Keratinocyte (primary cell): ENCODE data around the gene DSCAM. TPM values are rescaled to one million over a fixed set of nuclear protein-coding genes. Genes with fewer than 3 reads are reported as not detected.
A peak's percentile ranks its signal among the peaks of the same experiment; 100 is the strongest.

ENCODE experiments used
- DNase-seq: peaks from one replicate; pipeline ENCODE4 v3.0.0-alpha.2; 2011; ENCODE audit warnings: low read depth, missing footprints, low spot score
- FAIRE-seq: peaks from 2 replicates; lab custom pipeline; 2011; peaks lifted over from hg19 to GRCh38; lab: Jason Lieb, UNC
- H2AFZ ChIP-seq: 2 replicates; pipeline ENCODE4 v1.6.0; 2012; ENCODE audit warnings: low read length, control low read depth, inconsistent platforms; ENCODE audit not compliant: control insufficient read depth
- H3K27ac ChIP-seq: 2 replicates; pipeline ENCODE4 v1.5.1; 2011; ENCODE audit warnings: low read length; ENCODE audit not compliant: control insufficient read depth, insufficient read depth
- H3K27me3 ChIP-seq: 3 replicates; pipeline ENCODE4 v1.6.0; 2011; ENCODE audit warnings: low read length; ENCODE audit not compliant: control insufficient read depth, insufficient read depth; ENCODE audit errors: extremely low read depth
- H3K36me3 ChIP-seq, 2 experiments: 2 replicates in 1 of 2; 3 replicates in 1 of 2; pipeline ENCODE4 v1.5.1; 2011; ENCODE audit warnings: low read length in 2 of 2, mild to moderate bottlenecking in 1 of 2; ENCODE audit not compliant: control insufficient read depth in 2 of 2, insufficient read depth in 2 of 2; ENCODE audit errors: extremely low read depth in 1 of 2
- H3K4me1 ChIP-seq: 3 replicates; pipeline ENCODE4 v1.5.1; 2011; ENCODE audit warnings: low read length; ENCODE audit not compliant: control insufficient read depth, insufficient read depth; ENCODE audit errors: extremely low read depth
- H3K4me2 ChIP-seq: 3 replicates; pipeline ENCODE4 v1.6.0; 2011; ENCODE audit warnings: low read depth, low read length; ENCODE audit not compliant: control insufficient read depth, insufficient read depth; ENCODE audit errors: extremely low read depth
- H3K4me3 ChIP-seq, 3 experiments: fragments of 200-600 bp in 1 of 3; sonication (generic) in 1 of 3; 2 replicates in 2 of 3; 3 replicates in 1 of 3; pipeline ENCODE4 v1.5.1; 2011 to 2016; ENCODE audit warnings: low read length in 3 of 3, mild to moderate bottlenecking in 3 of 3, control low read depth in 2 of 3, inconsistent platforms in 1 of 3, low read depth in 1 of 3, mixed read lengths in 1 of 3, mixed run types in 1 of 3, moderate library complexity in 1 of 3; ENCODE audit not compliant: control insufficient read depth in 2 of 3, insufficient read depth in 2 of 3; ENCODE audit errors: extremely low read depth in 1 of 3
- H3K79me2 ChIP-seq: 2 replicates; pipeline ENCODE4 v1.6.0; 2012; ENCODE audit warnings: low read length; ENCODE audit not compliant: control insufficient read depth, insufficient read depth
- H3K9ac ChIP-seq: 3 replicates; pipeline ENCODE4 v1.6.0; 2011; ENCODE audit warnings: low read length; ENCODE audit not compliant: control insufficient read depth, insufficient read depth; ENCODE audit errors: extremely low read depth
- H3K9me1 ChIP-seq: 3 replicates; pipeline ENCODE4 v1.6.0; 2011; ENCODE audit warnings: low read length; ENCODE audit not compliant: control insufficient read depth, insufficient read depth; ENCODE audit errors: extremely low read depth
- H3K9me3 ChIP-seq: 2 replicates; pipeline ENCODE4 v1.5.1; 2012; ENCODE audit warnings: low read depth, low read length; ENCODE audit not compliant: control insufficient read depth
- H4K20me1 ChIP-seq: 3 replicates; pipeline ENCODE4 v1.6.0; 2011; ENCODE audit warnings: low read length; ENCODE audit not compliant: control insufficient read depth, insufficient read depth; ENCODE audit errors: extremely low read depth
- EZH2 ChIP-seq: IDR thresholded peaks from one replicate; pipeline ENCODE4 v1.6.1; 2012; ENCODE audit warnings: inconsistent platforms, mild to moderate bottlenecking, low read length, moderate library complexity
- dilution Hi-C: fragments of 300-500 bp; cut with MboI; formaldehyde crosslinking; loops from one replicate; pipeline ENCODE4 v1.7.0; 2020; ENCODE audit warnings: low sequenced_read_pairs; ENCODE audit not compliant: extremely low pct_ligation_motif_present
- polyA plus RNA-seq, 5 experiments: library from polyadenylated mRNA; depleted of rRNA in 3 of 5; stranded (reverse) in 3 of 5; stranded (forward) in 1 of 5; unstranded in 1 of 5; fragments of >200 nt; gene quantifications; 1 replicate in 1 of 5; 2 replicates in 3 of 5; 3 replicates in 1 of 5; pipeline versions ENCODE4 v1.2.1 to v1.2.3, GENCODE V29; 2011 to 2012; ENCODE audit warnings: missing spikeins in 2 of 5, low read depth in 1 of 5, low replicate concordance in 1 of 5
- TF ChIP-seq, protein P1 (sequence below), 3 experiments: IDR thresholded peaks in 1 of 3; conservative IDR thresholded peaks in 1 of 3; optimal IDR thresholded peaks in 1 of 3; 2 replicates in 2 of 3; 3 replicates in 1 of 3; pipeline versions ENCODE3 to v1.5.1; 2011; ENCODE audit warnings: low read length in 3 of 3, mild to moderate bottlenecking in 3 of 3, moderate library complexity in 2 of 3, control low read depth in 1 of 3, inconsistent platforms in 1 of 3; ENCODE audit not compliant: insufficient read depth in 2 of 3; ENCODE audit errors: extremely low read depth in 1 of 3

DSCAM gene
- polyA plus RNA-seq, 1 donor (not counting 4 experiments of a cell fraction or from before 2014, with no cell fraction given): 2.1 TPM

DNA sequence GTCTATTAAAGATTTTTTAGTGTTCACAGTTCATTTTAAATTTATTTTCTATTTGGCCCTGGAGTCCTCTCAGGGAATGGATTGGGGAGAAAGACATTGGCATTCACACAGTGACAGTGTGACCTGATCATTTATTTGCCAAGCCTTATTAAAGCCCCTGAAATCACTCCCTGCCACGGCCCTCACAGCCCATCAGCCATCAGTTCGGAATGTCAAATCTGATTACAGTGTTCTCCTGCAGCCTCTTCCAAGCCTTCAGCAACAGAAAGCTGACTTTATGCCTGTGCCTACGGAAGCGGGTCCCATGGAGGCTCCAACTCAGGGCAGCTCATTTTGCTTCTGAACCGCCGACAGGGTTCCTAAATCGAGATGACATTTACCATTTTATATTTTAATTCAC, 451.2 kb downstream of the DSCAM start:
- Histone ChIP-seq H3K4me2 (no peak overlapping the region), H3K4me3 (no peak overlapping the region), H3K36me3 (no peaks in the 10 kb centered on the region), H3K27ac (no peak overlapping the region), H3K9me3 (no peaks in the 10 kb centered on the region), H3K27me3 (no peaks in the 10 kb centered on the region), H3K4me1 (no peaks in the 10 kb centered on the region), H3K79me2 (no peaks in the 10 kb centered on the region), H3K9ac (no peak overlapping the region), H4K20me1 (no peaks in the 10 kb centered on the region), H2AFZ (no peak overlapping the region), H3K9me1 (no peaks in the 10 kb centered on the region)
- FAIRE-seq (no peak), DNase-seq (no peak)
- TF ChIP-seq, protein P1, sequence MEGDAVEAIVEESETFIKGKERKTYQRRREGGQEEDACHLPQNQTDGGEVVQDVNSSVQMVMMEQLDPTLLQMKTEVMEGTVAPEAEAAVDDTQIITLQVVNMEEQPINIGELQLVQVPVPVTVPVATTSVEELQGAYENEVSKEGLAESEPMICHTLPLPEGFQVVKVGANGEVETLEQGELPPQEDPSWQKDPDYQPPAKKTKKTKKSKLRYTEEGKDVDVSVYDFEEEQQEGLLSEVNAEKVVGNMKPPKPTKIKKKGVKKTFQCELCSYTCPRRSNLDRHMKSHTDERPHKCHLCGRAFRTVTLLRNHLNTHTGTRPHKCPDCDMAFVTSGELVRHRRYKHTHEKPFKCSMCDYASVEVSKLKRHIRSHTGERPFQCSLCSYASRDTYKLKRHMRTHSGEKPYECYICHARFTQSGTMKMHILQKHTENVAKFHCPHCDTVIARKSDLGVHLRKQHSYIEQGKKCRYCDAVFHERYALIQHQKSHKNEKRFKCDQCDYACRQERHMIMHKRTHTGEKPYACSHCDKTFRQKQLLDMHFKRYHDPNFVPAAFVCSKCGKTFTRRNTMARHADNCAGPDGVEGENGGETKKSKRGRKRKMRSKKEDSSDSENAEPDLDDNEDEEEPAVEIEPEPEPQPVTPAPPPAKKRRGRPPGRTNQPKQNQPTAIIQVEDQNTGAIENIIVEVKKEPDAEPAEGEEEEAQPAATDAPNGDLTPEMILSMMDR (optimal IDR thresholded peaks at IDR 0.05 in 1 of 3, IDR thresholded peaks at IDR 0.05 in 1 of 3, conservative IDR thresholded peaks at IDR 0.05 in 1 of 3; ENCODE audit: extremely low read depth in 1 of 3, insufficient read depth in 2 of 3, low read length in 3 of 3): no peak
- TF ChIP-seq EZH2: no peak
- dilution Hi-C loops: no loop called here

DNA sequence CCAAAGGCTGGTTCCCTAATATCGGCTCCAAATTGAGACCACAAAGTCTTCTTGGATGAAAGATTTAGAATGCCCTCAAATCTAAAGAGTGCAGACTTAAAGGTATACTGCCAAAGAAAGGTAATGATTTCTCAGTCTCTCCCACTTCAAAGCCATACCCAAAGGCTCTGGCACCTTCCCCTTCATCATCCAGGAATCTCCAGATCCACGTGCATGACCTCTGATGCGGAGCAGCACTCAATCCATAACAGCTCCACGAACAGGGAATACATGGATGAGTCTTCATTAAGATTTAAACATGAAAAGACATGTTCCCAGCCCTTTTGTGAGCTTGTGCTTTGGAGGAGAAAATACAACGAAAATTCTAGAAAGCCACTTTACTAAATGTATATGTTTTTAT, 453.9 kb downstream of the DSCAM start:
- no peaks in the 10 kb centered on the region for H3K9me3 ChIP-seq
- no peaks in the 10 kb centered on the region for H3K36me3 ChIP-seq
- no peak overlapping the region for H3K4me3 ChIP-seq
- no peaks in the 10 kb centered on the region for H3K4me1 ChIP-seq
- DNase-seq: no peak
- H3K27me3 ChIP-seq: no peaks in the 10 kb centered on the region
- H3K27ac ChIP-seq: no peak overlapping the region
- peak; percentile 23 for FAIRE-seq
- H4K20me1 ChIP-seq: no peaks in the 10 kb centered on the region
- H3K4me2 ChIP-seq: no peak overlapping the region
- H3K9ac ChIP-seq: no peak overlapping the region
- no peaks in the 10 kb centered on the region for H3K9me1 ChIP-seq
- dilution Hi-C loops: no loop called here
- no peak overlapping the region for H2AFZ ChIP-seq
- TF ChIP-seq, protein P1 (optimal IDR thresholded peaks at IDR 0.05 in 1 of 3, IDR thresholded peaks at IDR 0.05 in 1 of 3, conservative IDR thresholded peaks at IDR 0.05 in 1 of 3; ENCODE audit: extremely low read depth in 1 of 3, insufficient read depth in 2 of 3, low read length in 3 of 3): no peak
- TF ChIP-seq EZH2: no peak
- no peaks in the 10 kb centered on the region for H3K79me2 ChIP-seq
